NCI-H2227 (cell line): Measurements from ENCODE around the gene SARS1.

Source experiments
- DNase-seq: peaks from one replicate; lab custom pipeline; 2025; ENCODE audit not compliant: unreplicated experiment; lab: John Stamatoyannopoulos, UW

SARS1 gene

DNA sequence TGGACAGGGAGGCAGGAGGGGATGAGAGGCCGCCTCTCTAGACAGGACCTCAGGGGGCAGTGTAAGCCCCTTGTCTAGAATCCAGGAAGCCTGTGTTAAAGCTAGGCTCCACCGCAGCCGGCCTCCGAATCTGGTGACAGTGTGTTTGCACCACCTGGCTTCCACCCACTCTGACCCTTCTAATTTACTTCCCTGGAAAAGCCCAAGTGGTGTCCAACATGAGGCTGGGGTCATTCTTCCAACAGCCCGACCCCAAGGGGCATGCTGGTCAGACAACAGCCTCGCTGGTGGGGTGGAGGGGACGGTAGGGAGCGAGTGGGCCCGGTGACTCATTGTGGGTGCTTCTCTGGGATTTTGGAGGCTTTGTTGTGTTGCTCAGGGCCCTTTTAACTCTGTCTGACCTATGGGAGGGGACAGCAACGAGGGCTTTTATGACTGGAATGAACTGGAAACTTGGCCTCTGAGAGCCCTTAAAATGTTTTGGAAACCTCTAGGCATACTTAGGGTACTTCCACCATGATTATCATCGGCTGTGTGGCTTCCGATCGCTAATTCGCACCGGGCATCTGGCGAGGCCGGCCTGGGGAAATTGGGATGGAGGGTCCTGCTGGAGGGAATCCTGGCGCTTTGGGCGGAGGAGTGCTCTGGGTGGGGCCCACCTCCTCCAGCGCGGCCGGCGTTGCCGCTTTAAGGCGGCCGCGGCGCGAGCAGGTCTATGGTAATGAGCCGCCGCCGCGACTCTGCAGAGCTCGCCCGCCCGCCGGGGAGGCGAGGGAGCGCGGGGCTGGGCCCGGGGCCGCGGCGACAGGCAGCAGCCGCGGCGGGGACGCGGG lies 35.3 kb downstream of the SARS1 start, which contains the start of gene CELSR2:
CELSR2 (plus strand) TSS at position 743 of the 833 bp plus-strand sequence. CDS start 541 bp downstream, outside the sequence.
- peak; percentile 91 for DNase-seq

DNA sequence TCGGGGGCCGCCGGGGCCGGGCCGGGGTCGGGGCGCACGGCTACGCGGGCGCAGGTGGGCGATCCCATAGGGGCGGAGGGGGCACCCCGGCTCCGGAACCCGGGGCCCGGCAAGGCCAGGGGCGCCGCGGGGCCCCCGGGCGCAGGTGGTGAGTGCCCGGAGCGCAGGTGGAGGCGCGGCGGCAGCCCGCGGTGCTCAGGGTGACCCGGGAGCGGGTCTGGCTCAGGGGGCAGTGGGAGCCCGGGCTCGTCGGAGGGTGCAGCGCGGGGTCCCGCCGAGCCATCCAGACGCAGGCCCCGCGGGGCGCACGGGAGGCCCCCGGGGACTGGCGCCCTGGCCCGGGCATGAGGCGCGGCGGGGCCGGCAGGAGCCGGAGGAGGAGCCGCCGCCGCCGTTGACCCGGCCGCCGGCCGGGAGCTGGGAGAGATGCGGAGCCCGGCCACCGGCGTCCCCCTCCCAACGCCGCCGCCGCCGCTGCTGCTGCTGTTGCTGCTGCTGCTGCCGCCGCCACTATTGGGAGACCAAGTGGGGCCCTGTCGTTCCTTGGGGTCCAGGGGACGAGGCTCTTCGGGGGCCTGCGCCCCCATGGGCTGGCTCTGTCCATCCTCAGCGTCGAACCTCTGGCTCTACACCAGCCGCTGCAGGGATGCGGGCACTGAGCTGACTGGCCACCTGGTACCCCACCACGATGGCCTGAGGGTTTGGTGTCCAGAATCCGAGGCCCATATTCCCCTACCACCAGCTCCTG lies 36.1 kb downstream of the SARS1 start:
- DNase-seq = no peak

DNA sequence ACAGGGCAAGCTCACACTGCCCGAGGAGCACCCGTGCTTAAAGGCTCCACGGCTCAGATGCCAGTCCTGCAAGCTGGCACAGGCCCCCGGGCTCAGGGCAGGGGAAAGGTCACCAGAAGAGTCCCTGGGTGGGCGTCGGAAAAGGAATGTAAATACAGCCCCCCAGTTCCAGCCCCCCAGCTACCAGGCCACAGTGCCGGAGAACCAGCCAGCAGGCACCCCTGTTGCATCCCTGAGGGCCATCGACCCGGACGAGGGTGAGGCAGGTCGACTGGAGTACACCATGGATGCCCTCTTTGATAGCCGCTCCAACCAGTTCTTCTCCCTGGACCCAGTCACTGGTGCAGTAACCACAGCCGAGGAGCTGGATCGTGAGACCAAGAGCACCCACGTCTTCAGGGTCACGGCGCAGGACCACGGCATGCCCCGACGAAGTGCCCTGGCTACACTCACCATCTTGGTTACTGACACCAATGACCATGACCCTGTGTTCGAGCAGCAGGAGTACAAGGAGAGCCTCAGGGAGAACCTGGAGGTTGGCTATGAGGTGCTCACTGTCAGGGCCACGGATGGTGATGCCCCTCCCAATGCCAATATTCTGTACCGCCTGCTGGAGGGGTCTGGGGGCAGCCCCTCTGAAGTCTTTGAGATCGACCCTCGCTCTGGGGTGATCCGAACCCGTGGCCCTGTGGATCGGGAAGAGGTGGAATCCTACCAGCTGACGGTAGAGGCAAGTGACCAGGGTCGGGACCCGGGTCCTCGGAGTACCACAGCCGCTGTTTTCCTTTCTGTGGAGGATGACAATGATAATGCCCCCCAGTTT lies 36.9 kb downstream of the SARS1 start:
- DNase-seq = no peak

DNA sequence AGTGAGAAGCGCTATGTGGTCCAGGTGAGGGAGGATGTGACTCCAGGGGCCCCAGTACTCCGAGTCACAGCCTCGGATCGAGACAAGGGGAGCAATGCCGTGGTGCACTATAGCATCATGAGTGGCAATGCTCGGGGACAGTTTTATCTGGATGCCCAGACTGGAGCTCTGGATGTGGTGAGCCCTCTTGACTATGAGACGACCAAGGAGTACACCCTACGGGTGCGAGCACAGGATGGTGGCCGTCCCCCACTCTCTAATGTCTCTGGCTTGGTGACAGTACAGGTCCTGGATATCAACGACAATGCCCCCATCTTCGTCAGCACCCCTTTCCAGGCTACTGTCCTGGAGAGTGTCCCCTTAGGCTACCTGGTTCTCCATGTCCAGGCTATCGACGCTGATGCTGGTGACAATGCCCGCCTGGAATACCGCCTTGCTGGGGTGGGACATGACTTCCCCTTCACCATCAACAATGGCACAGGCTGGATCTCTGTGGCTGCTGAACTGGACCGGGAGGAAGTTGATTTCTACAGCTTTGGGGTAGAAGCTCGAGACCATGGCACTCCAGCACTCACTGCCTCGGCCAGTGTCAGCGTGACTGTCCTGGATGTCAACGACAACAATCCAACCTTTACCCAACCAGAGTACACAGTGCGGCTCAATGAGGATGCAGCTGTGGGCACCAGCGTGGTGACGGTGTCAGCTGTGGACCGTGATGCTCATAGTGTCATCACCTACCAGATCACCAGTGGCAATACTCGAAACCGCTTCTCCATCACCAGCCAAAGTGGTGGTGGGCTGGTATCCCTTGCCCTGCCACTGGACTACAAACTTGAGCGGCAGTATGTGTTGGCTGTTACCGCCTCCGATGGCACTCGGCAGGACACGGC lies 37.8 kb downstream of the SARS1 start:
- no peak for DNase-seq

DNA sequence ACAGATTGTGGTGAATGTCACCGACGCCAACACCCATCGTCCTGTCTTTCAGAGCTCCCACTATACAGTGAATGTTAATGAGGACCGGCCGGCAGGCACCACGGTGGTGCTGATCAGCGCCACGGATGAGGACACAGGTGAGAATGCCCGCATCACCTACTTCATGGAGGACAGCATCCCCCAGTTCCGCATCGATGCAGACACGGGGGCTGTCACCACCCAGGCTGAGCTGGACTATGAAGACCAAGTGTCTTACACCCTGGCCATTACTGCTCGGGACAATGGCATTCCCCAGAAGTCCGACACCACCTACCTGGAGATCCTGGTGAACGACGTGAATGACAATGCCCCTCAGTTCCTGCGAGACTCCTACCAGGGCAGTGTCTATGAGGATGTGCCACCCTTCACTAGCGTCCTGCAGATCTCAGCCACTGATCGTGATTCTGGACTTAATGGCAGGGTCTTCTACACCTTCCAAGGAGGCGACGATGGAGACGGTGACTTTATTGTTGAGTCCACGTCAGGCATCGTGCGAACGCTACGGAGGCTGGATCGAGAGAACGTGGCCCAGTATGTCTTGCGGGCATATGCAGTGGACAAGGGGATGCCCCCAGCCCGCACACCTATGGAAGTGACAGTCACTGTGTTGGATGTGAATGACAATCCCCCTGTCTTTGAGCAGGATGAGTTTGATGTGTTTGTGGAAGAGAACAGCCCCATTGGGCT lies 38.6 kb downstream of the SARS1 start:
- DNase-seq = no peak

DNA sequence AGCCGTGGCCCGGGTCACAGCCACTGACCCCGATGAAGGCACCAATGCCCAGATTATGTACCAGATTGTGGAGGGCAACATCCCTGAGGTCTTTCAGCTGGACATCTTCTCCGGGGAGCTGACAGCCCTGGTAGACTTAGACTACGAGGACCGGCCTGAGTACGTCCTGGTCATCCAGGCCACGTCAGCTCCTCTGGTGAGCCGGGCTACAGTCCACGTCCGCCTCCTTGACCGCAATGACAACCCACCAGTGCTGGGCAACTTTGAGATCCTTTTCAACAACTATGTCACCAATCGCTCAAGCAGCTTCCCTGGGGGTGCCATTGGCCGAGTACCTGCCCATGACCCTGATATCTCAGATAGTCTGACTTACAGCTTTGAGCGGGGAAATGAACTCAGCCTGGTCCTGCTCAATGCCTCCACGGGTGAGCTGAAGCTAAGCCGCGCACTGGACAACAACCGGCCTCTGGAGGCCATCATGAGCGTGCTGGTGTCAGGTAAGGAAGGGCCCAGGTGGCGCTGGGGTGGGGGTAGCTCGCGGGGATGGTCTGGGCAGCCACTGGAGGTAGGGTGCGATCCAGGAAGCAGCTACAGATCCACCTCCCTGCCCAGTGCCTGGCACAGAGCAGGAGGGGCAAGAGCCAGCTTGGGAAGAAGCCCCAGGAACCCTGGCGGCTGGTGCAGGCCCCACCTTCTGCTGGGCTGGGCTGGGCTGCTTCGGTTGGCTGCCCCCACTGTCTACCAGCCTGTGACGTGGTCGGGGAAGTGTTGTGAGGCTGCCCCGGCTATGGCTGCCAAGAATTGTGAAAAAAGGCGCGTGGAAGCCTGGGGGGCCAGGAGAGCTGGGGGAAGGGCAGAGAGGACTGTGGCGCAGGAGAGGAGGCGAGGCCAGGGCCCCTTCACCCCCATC lies 39.4 kb downstream of the SARS1 start:
- DNase-seq = peak; percentile 55

DNA sequence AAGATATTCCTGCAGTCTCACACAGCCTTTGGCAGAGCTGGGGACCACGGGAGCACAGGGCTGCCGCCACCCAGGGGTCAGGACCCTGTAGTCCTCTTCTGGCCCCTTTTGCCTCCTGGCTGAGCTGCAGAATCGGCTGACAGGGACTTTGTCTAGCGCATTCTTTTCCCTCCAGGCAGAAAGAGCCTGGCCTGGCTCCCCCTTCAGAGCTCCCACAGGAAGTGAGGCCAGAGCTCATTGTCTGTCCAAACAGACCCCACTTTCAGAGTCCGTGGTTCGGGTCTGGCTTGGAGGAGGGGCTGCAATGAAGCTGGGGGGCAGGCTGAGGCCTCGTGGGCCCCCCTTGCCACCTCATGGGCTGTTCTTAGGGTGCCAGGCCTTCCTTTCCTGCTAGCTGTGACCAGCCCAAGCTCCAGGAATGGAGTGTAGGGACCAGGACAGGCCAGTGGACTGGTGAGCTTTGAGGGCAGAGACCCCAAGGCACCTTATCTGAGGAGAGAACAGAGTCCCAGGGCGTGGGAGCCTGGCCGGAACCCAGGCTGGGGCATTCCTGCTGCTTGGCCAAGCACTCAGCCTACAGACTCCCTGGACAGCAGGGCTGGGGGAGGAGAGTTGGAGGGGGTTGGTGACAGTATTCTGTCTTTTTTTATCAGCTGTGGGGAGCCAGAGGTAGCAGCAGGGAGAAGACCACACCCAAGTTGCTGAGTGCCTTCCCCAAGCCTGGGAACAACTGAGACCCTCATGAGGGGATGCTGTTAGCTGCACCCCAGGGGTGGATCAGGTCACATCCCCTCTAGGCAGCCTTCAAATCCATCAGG lies 40.3 kb downstream of the SARS1 start:
- DNase-seq = peak; percentile 47

DNA sequence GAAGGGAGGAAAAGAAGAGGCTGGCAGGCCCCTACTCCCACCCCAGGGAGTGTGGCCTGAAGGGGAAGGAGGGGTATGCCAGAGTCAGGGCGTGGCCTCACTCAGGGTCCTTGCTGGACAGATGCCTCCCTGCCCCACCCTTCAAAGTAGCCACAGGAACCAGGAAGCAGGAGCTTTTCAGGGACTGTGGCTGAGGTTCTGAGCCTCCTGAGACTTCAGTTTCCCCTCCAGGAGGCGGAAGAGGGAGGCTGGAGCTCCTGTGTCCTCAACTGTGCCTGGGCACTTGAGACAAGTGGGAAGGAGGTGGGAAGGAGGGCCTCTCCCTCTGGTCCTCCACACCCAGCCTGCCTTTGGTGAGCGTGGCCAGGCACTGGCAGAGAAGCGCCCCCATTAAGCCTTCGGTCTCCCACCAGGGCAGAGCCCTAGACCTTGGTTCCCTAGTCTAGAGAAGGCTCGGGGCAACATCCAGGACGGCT lies 40.9 kb downstream of the SARS1 start:
- DNase-seq = peak; percentile 26

DNA sequence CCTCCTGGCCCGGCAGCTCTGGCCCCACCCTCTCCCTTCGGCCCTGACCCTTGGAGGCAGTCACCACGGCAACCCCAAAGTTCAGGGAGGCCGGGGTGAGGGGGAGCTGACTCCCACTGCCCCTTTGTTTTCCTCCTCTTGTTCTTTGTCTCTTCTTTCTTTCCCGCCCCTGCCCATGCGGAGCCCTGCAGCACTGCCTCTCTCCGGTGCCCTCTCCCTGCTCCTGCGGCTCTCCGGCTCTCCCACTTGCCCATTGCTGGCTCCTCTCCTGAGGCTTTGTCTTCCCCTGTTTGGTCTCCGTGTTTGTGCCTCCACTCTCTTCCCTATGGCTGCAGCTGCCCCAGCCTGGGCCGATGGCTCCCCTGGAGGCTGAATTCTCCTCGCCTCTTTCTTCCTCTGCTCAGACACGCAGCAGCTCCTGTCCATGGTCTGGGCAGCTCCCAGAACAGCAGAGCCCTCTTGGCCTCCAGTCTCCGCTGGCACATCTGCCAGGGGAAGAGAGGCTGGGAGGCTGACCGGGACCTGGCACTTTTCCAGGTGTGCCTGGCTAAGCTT lies 41.5 kb downstream of the SARS1 start:
- DNase-seq = peak; percentile 48

DNA sequence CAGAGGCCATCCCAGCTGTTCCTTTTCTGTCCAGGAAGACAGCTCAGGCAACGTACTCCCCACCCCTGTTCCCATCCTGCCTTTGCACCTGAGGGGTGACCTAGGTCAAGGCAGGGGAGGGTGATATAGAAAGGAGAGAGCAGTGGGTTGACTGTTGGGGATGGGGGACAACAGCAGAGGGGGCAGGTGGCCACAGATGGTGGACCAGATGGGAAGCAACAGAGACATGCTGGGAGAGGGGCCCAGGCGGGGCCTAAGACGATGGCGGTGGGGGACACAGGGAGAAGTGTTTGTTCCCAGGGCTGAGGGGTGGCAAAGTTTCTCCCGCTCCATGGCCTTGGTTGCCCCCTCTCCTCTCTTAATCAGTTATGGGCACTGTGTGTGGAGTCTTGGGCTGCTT lies 42.0 kb downstream of the SARS1 start:
- DNase-seq = no peak

DNA sequence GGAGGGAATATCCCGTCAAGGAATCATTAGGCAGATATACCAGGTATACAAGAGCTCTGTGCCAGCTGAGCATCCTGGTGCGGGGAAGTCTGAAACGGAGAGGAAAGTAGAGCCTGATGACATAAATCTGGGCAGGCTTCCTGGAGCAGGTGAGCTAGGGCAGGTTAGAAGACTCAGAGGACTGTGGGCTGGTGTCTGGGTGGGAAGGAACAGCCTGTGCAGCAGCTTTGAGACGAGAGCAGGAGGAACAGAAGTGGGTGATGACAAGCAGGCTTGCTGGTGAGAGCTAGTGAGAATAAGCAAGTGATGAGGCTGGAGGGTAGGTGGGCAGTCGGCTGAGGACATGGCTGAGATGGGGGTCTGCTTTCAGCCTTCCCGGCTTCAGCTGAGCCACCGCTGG lies 42.4 kb downstream of the SARS1 start:
- no peak for DNase-seq

DNA sequence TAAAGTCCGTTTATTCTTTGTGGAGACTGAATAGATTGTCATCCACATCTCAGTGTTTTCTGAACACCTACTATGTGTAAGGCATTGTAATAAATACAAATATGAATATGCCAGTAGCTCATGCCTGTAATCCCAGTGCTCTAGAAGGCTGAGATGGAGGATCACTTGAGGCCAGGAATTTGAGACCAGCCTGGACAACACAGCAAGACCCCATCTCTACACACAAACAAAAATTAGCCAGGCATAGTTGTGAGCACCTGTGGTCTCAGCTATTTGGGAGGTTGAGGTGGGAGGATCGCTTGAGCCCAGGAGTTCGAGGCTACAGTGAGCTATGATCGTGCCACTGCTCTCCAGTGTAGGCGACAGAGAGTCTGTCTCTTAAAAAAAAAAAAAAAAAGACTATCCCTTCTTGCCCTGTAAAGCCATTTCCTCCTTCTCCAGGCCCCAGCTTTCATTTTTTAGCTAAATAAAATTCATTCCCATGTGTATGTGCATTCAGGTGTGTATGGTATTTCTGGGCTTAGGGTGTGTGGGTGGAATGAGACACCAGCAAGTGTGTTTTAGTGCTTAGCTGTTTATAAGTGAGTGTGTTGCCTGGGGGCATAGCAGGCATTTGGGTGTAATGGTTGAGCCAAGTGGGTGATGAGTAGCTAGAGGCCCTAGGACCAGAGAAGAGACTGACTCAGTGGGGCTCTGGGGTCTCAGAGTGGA lies 43.4 kb downstream of the SARS1 start:
- no peak for DNase-seq

DNA sequence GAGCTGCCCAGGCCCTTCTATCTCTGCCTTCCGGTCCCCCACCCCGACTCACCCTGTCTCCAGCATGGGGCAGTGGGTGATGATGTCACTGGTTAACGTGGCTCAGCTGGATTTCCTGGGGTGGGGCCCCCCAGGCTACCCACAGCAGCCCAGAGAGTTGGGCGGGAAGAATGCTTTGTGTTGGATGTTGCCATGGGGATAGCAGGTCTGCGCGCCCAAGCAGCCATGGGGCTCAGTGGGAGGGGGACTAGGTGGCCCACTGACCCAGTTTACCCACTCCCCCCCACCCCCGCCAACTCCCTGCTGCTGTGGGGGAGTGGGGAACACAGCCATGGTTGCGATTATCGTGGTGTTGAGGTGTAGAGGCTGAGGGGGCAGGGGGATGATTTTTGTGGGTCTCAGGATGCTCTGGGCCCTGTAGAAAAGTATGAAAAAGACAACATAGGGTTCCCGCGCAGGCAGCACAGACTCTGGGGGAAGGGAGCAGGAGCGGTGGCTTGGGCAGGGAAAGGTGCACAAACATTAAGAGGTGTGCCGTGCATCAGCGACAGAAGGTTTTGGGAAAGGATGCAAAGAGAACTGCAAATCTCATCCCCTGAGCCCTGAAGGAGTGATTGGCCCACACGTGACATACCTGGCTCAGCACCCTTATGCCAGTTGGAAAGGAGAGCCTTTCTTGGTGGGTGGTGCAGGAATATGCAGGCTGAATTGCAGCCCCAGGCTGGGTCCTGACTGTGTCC lies 44.1 kb downstream of the SARS1 start:
- DNase-seq = peak; percentile 16

DNA sequence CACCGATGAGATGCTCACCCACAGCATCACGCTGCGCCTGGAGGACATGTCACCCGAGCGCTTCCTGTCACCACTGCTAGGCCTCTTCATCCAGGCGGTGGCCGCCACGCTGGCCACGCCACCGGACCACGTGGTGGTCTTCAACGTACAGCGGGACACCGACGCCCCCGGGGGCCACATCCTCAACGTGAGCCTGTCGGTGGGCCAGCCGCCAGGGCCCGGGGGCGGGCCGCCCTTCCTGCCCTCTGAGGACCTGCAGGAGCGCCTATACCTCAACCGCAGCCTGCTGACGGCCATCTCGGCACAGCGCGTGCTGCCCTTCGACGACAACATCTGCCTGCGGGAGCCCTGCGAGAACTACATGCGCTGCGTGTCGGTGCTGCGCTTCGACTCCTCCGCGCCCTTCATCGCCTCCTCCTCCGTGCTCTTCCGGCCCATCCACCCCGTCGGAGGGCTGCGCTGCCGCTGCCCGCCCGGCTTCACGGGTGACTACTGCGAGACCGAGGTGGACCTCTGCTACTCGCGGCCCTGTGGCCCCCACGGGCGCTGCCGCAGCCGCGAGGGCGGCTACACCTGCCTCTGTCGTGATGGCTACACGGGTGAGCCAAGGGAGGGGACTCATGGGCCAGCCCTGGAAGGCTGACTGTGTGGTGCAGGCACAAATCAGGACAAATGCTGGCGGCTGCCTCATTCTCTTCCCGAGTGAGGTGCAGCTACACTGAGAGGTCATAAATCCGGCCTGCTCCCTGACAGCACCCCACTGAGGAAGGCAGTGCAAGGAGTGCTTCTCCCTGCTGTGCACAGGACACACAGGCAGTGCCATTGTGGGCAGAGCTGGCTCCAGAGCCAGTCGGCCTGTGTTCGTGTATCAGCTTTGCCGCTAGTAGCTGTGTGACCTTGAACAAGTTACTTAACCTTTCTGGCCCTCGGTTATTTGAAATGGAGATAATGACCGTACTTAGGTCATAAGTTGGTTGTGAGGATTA lies 45.1 kb downstream of the SARS1 start:
- no peak for DNase-seq
